Vagina (tissue), 2 donors: Measurements from ENCODE around the gene LIN37. TPM values are rescaled to one million over a fixed set of nuclear protein-coding genes. Genes with fewer than 3 reads are reported as not detected.

Experiments used
- DNase-seq, 2 donors: peaks; one replicate each; pipeline ENCODE4 v3.0.0-alpha.2; 2017; ENCODE audit errors: extremely low spot score in 2 of 2
- H3K27ac ChIP-seq: fragments of 200-600 bp; sonication (generic); one replicate; pipeline ENCODE4 v1.5.1; 2019
- H3K27me3 ChIP-seq: fragments of 200-600 bp; sonication (generic); one replicate; pipeline ENCODE4 v1.5.1; 2019
- H3K36me3 ChIP-seq, 2 donors: fragments of 200-600 bp; sonication (generic); one replicate each; pipeline ENCODE4 v1.5.1; 2017 to 2019
- H3K4me1 ChIP-seq: fragments of 200-600 bp; sonication (generic); one replicate; pipeline ENCODE4 v1.5.1; 2019
- H3K4me3 ChIP-seq, 2 donors: fragments of 200-600 bp; sonication (generic); 1 replicate in 1 of 2; 2 replicates in 1 of 2; pipeline ENCODE4 v1.5.1; 2016 to 2019
- H3K9me3 ChIP-seq: fragments of 200-600 bp; sonication (generic); one replicate; pipeline ENCODE4 v1.5.1; 2019
- POLR2A ChIP-seq, 2 donors: fragments of 450-650 bp; IDR thresholded peaks; one replicate each; pipeline ENCODE4 v1.6.1; 2017; ENCODE audit warnings: antibody characterized with exemption in 2 of 2, mild to moderate bottlenecking in 2 of 2, moderate library complexity in 2 of 2
- POLR2AphosphoS5 ChIP-seq, 2 donors: sonication (generic); formaldehyde crosslinking; IDR thresholded peaks; one replicate each; pipeline ENCODE4 v1.9.0; 2017; ENCODE audit warnings: antibody characterized with exemption in 2 of 2, mild to moderate bottlenecking in 2 of 2, low read depth in 1 of 2; ENCODE audit not compliant: insufficient read depth in 1 of 2
- intact Hi-C: fragments of 100-400 bp; cut with DNase I; formaldehyde crosslinking; loops from one replicate; pipeline ENCODE4 v1.15.1; 2023
- total RNA-seq: library from RNA; depleted of rRNA; stranded (reverse); fragments of >200 nt; gene quantifications from one replicate; pipeline ENCODE4 v1.2.3, GENCODE V29; 2016
- TF ChIP-seq, protein P1 (sequence below), 3 experiments: fragments of 450-650 bp in 2 of 3; fragments of 200-600 bp in 1 of 3; sonication (generic) in 1 of 3; IDR thresholded peaks; one replicate each; pipeline ENCODE4 v1.5.1; 2017 to 2019; ENCODE audit warnings: antibody characterized with exemption in 3 of 3, mild to moderate bottlenecking in 2 of 3, moderate library complexity in 2 of 3

LIN37 gene
- total RNA-seq, 1 donor from 2014 or later, result 11.3 TPM

DNA sequence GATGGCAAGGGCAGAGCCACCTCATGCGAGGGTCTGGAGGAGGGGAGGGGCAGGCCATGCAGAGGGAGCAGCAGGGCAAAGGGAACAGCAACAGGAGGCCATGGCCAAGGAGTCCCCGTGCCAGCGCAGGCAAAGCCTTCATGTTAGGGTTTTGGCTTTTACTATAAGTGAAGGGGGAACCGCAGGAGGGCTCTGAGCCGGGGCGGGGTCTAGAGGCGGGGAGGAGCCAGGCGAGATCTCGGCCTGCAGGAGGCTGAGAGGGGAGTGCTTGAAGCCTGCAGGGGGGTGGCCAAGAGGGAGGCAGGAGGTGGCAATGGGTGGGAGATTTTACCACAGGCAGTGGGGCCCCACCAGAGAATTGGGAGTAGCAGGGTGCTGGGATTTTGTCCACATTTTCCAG is 33.3 kb downstream of the LIN37 start:
- Histone ChIP-seq H3K4me3 (no peak overlapping the region), H3K36me3 (peaks cover 0 to 23% of the 10 kb centered on the region in 2 donors), H3K27me3 (no peaks in the 10 kb centered on the region), H3K9me3 (no peaks in the 10 kb centered on the region), H3K4me1 (peaks cover 2% of the 10 kb centered on the region), H3K27ac (no peak overlapping the region)
- no peak for DNase-seq
- intact Hi-C loops, result no loop called here
- TF ChIP-seq POLR2A (IDR thresholded peaks at IDR 0.05) (no peak), POLR2AphosphoS5 (IDR thresholded peaks at IDR 0.05; ENCODE audit: insufficient read depth in 1 of 2, low read depth in 1 of 2) (no peak)
- TF ChIP-seq, protein P1, sequence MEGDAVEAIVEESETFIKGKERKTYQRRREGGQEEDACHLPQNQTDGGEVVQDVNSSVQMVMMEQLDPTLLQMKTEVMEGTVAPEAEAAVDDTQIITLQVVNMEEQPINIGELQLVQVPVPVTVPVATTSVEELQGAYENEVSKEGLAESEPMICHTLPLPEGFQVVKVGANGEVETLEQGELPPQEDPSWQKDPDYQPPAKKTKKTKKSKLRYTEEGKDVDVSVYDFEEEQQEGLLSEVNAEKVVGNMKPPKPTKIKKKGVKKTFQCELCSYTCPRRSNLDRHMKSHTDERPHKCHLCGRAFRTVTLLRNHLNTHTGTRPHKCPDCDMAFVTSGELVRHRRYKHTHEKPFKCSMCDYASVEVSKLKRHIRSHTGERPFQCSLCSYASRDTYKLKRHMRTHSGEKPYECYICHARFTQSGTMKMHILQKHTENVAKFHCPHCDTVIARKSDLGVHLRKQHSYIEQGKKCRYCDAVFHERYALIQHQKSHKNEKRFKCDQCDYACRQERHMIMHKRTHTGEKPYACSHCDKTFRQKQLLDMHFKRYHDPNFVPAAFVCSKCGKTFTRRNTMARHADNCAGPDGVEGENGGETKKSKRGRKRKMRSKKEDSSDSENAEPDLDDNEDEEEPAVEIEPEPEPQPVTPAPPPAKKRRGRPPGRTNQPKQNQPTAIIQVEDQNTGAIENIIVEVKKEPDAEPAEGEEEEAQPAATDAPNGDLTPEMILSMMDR (IDR thresholded peaks at IDR 0.05), result no peak

DNA sequence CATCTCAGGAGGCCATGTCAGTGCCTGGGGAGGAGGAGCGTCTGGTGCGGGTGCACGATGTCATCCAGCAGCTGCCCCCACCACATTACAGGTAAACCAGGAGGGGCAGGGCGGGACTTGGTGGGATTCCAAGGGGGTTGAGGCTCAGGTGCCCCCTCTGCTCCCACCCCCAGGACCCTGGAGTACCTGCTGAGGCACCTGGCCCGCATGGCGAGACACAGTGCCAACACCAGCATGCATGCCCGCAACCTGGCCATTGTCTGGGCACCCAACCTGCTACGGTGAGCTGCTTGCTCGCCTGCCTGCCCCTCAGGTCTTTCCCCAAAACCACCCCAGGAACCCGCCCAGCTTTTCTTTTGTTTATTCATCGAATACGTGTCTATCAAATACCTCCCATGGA is 34.2 kb downstream of the LIN37 start:
- TF ChIP-seq, protein P1 (IDR thresholded peaks at IDR 0.05), result no peak
- TF ChIP-seq POLR2AphosphoS5 (IDR thresholded peaks at IDR 0.05; ENCODE audit: insufficient read depth in 1 of 2, low read depth in 1 of 2) (no peak), POLR2A (IDR thresholded peaks at IDR 0.05) (no peak)
- Histone ChIP-seq H3K27me3 (no peaks in the 10 kb centered on the region), H3K4me1 (no peaks in the 10 kb centered on the region), H3K9me3 (no peaks in the 10 kb centered on the region), H3K36me3 (peaks cover 0 to 23% of the 10 kb centered on the region in 2 donors), H3K4me3 (no peak overlapping the region), H3K27ac (no peak overlapping the region)
- no peak for DNase-seq
- intact Hi-C loops, result no loop called here

DNA sequence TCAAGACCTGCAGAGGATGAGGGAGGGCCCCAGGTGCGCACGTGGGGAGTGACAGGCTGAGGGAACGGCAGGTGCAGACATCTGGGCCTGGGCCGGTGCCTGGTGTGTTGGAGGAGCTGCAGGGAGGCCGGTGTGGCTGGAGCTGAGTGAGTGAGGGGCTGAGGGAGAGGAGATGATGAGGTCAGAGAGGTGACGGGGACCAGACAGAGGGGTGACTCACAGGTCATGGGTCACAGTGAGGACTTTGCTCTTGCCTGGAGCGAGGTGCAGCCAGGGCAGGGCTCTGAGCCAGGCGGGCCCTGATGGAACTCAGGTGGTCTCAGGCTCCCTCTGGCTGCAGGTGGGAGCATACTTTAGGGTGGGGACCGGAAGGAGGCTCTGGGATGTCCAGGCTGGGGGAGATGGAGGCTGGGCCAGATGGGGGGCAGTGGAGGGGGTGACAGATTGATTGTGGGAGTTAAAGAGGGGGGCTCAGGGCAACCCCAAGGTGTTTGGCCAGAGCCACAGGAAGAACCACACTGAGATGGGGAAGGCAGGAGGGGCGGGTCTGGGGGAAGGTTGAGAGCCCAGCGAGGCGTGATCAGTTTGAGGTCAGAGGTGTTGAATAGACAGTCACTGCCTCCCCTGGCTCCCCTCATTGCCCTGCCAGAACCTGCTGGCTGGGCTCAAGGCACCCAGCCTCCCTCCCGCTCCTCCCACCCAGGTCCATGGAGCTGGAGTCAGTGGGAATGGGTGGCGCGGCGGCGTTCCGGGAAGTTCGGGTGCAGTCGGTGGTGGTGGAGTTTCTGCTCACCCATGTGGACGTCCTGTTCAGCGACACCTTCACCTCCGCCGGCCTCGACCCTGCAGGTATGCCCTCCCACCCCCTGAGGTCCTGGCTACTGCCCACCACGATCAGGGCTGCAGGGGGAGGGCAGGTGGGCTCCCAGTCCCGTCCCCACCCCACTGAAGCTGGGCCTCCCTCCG is 35.4 kb downstream of the LIN37 start:
- no peak for TF ChIP-seq POLR2AphosphoS5 (IDR thresholded peaks at IDR 0.05; ENCODE audit: insufficient read depth in 1 of 2, low read depth in 1 of 2)
- TF ChIP-seq, protein P1 (IDR thresholded peaks at IDR 0.05), result no peak
- no peak for TF ChIP-seq POLR2A (IDR thresholded peaks at IDR 0.05)
- intact Hi-C loops, result no loop called here
- H3K4me1 ChIP-seq, result no peaks in the 10 kb centered on the region
- H3K9me3 ChIP-seq, result no peaks in the 10 kb centered on the region
- no peak overlapping the region for H3K27ac ChIP-seq
- no peak overlapping the region for H3K4me3 ChIP-seq
- no peak for DNase-seq
- H3K27me3 ChIP-seq, result no peaks in the 10 kb centered on the region
- H3K36me3 ChIP-seq, result peaks cover 0 to 19% of the 10 kb centered on the region in 2 donors

DNA sequence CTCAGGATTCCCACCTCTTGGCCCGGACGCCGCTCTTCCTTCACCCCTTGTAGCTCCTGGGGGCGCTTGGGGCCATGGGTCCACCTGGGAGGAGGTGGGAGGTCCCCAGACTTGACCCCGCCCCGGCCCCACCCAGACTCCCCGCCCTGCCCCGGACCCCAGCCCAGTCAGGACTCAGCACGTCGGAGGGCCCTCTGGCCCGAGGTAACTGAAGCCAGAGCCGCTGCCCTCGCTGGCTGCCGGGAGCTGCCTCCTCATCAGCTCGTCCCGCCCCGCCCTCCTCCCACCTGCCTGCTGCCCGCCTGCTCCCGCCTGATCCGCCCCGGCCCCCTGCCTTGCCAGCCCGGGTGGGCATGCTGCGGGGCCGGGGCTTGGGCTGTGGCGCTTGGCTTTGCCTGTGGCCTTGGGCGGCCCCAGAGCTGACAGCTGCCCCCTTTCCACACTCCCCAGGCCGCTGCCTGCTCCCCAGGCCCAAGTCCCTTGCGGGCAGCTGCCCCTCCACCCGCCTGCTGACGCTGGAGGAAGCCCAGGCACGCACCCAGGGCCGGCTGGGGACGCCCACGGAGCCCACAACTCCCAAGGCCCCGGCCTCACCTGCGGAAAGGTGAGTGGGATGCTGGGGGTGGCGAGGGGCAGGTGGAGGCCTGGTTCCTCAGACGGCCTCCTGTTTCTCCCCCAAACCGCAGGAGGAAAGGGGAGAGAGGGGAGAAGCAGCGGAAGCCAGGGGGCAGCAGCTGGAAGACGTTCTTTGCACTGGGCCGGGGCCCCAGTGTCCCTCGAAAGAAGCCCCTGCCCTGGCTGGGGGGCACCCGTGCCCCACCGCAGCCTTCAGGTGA is 36.3 kb downstream of the LIN37 start:
- intact Hi-C loops, result no loop called here
- TF ChIP-seq POLR2AphosphoS5 (IDR thresholded peaks at IDR 0.05; ENCODE audit: insufficient read depth in 1 of 2, low read depth in 1 of 2) (no peak), POLR2A (IDR thresholded peaks at IDR 0.05) (no peak)
- TF ChIP-seq, protein P1 (IDR thresholded peaks at IDR 0.05), result no peak
- H3K36me3 ChIP-seq, result peaks cover 0 to 19% of the 10 kb centered on the region in 2 donors

More for the DNA sequence above, 36.3 kb downstream of the LIN37 start:
- no peaks in the 10 kb centered on the region for H3K27me3 ChIP-seq
- H3K4me1 ChIP-seq, result no peaks in the 10 kb centered on the region
- no peaks in the 10 kb centered on the region for H3K9me3 ChIP-seq
- H3K27ac ChIP-seq, result no peak overlapping the region
- no peak overlapping the region for H3K4me3 ChIP-seq
- no peak for DNase-seq
